ENCODE data around the gene PCSK9. TPM values are rescaled to one million over a fixed set of nuclear protein-coding genes. Genes with fewer than 3 reads are reported as not detected.

The PCSK9 gene
- total and polyA plus RNA-seq, 2 experiments from 2014 or later = 23.5 to 31.4 TPM

- Histone ChIP-seq H3K4me1 (ENCODE audit: insufficient read depth) (no peaks in the 10 kb centered on the region), H3K4me2 (no peak overlapping the region), H3K9me2 (replicated peaks; ENCODE audit: insufficient read depth) (no peaks in the 10 kb centered on the region), H3K9me3 (ENCODE audit: low read depth) (no peaks in the 10 kb centered on the region), H4K20me1 (ENCODE audit: insufficient read depth, poor library complexity, severe bottlenecking) (no peaks in the 10 kb centered on the region), H2AFZ (no peak overlapping the region), H3K27ac (no peak overlapping the region), H3K36me3 (replicated peaks; ENCODE audit: insufficient read depth, low read depth) (no peaks in the 10 kb centered on the region), H3K27me3 (no peaks in the 10 kb centered on the region), H3K4me3 (no peak overlapping the region), H3K79me2 (no peaks in the 10 kb centered on the region)
- no peak for DNase-seq (ENCODE audit: low spot score)
- WGBS (ENCODE audit: low lambda C conversion rate, missing lambda C conversion rate) = 80% methylated on average over 1 of the region's 1 CpG
- no peak for TF ChIP-seq CTCF (IDR thresholded peaks at IDR 0.05; ENCODE audit: poor library complexity)
- no peak for TF ChIP-seq EZH2phosphoT487 (IDR thresholded peaks at IDR 0.05; ENCODE audit: low read depth, severe bottlenecking, unreplicated experiment)
- TF ChIP-seq EZH2 (IDR thresholded peaks at IDR 0.05; ENCODE audit: borderline replicate concordance) = no peak
Measured at GRCh38 chr1:55012661-55013060, 26.7 kb upstream of the PCSK9 start.

GRCh38 chr1:55015123-55015522, 24.2 kb upstream of the PCSK9 start:
- DNase-seq (ENCODE audit: low spot score) = no peak
- 91% methylated on average over 5 of the region's 5 CpGs for WGBS (ENCODE audit: low lambda C conversion rate, missing lambda C conversion rate)
- Histone ChIP-seq H3K9me2 (replicated peaks; ENCODE audit: insufficient read depth) (no peaks in the 10 kb centered on the region), H2AFZ (no peak overlapping the region), H3K4me1 (ENCODE audit: insufficient read depth) (no peaks in the 10 kb centered on the region), H3K9me3 (ENCODE audit: low read depth) (no peaks in the 10 kb centered on the region), H4K20me1 (ENCODE audit: insufficient read depth, poor library complexity, severe bottlenecking) (no peaks in the 10 kb centered on the region), H3K4me2 (no peak overlapping the region), H3K4me3 (no peak overlapping the region), H3K27ac (no peak overlapping the region), H3K79me2 (no peaks in the 10 kb centered on the region), H3K27me3 (no peaks in the 10 kb centered on the region), H3K36me3 (replicated peaks; ENCODE audit: insufficient read depth, low read depth) (no peaks in the 10 kb centered on the region)
- TF ChIP-seq EZH2phosphoT487 (IDR thresholded peaks at IDR 0.05; ENCODE audit: low read depth, severe bottlenecking, unreplicated experiment) (no peak), CTCF (IDR thresholded peaks at IDR 0.05; ENCODE audit: poor library complexity) (no peak)

DNA sequence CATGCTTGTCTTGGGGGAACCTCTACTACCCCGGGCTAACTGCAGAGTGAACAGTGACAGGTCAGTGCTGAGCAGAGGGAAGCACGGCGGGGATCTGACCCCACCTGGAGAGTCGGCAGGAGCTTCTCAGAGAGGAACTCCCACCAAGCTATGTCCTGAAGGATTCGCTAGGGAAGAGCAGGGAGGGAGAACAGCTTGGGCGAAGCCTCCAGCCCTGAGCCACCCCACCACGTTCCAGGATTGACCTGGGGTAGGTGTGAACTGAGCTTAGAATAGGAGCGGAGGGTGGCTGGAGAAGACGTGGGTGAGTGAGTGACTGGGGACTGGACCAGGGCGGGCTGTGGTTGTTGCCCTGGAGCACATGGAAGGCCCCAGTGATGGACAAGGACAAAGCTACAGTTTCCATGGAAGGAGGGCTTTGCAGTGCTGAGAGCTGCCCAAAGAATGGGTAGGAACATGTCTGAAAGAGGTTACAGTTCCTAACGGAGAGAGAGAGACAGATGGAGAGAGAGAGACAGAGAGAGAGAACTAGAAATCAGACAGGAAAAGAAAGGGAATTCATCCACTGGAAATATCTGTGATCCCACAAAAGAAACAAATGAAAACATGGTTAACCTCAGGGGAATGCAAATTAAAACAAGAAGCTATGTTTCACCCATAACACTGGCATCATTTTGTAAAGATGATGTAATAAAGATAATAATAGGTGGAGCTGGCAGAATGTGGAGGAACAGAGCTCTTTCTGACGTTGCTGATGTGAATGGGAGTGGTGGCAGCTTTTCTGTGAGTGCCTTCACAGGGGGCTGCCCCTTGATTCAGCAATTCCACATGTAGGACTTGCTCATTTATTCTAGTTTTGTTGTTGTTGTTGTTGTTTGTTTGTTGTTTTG, 23.4 kb upstream of the PCSK9 start:
- H2AFZ ChIP-seq = no peak overlapping the region
- no peaks in the 10 kb centered on the region for H3K36me3 ChIP-seq (replicated peaks; ENCODE audit: insufficient read depth, low read depth)
- H4K20me1 ChIP-seq (ENCODE audit: insufficient read depth, poor library complexity, severe bottlenecking) = no peaks in the 10 kb centered on the region
- H3K9me3 ChIP-seq (ENCODE audit: low read depth) = no peaks in the 10 kb centered on the region
- H3K27ac ChIP-seq = no peak overlapping the region
- no peak for TF ChIP-seq CTCF (IDR thresholded peaks at IDR 0.05; ENCODE audit: poor library complexity)
- TF ChIP-seq EZH2 (IDR thresholded peaks at IDR 0.05; ENCODE audit: borderline replicate concordance) = no peak
- no peak for TF ChIP-seq EZH2phosphoT487 (IDR thresholded peaks at IDR 0.05; ENCODE audit: low read depth, severe bottlenecking, unreplicated experiment)
- H3K9me2 ChIP-seq (replicated peaks; ENCODE audit: insufficient read depth) = no peaks in the 10 kb centered on the region
- no peak overlapping the region for H3K4me2 ChIP-seq
- H3K27me3 ChIP-seq = no peaks in the 10 kb centered on the region
- 80% methylated on average over 12 of the region's 12 CpGs for WGBS (ENCODE audit: low lambda C conversion rate, missing lambda C conversion rate)
- DNase-seq (ENCODE audit: low spot score) = no peak
- no peaks in the 10 kb centered on the region for H3K79me2 ChIP-seq
- no peaks in the 10 kb centered on the region for H3K4me1 ChIP-seq (ENCODE audit: insufficient read depth)
- H3K4me3 ChIP-seq = no peak overlapping the region
